Measurements from ENCODE around the gene MRPL2. TPM values are rescaled to one million over a fixed set of nuclear protein-coding genes. Genes with fewer than 3 reads are reported as not detected.

MRPL2 gene
- total RNA-seq, 2 experiments from 2014 or later, result 46.8 to 57.8 TPM

GRCh38 chr6:43007126-43007525 lies 52.1 kb downstream of the MRPL2 start:
- H3K27me3 Mint-ChIP-seq, result no peaks in the 10 kb centered on the region
- H3K4me1 Mint-ChIP-seq, result peaks cover 14% of the 10 kb centered on the region
- ChIA-PET POLR2A (interaction anchor here (0.8 to 1.0 kb wide), 2 partner anchors 9 to 12 kb away, joined by 3 read pairs; no protein-coding TSS in a partner anchor), CTCF (interaction anchor here (1.2 to 2.3 kb wide), 2 partner anchors 65 to 136 kb away, joined by 3 to 9 read pairs; no protein-coding TSS in a partner anchor)
- H3K9me3 Mint-ChIP-seq, result no peaks in the 10 kb centered on the region
- no peak overlapping the region for H3K27ac Mint-ChIP-seq
- no peak for DNase-seq
- peaks cover 54% of the 10 kb centered on the region for H3K36me3 Mint-ChIP-seq (ENCODE audit: low read depth)
- H3K4me3 Mint-ChIP-seq, result no peak overlapping the region

- no peak overlapping the region for H3K27ac Mint-ChIP-seq
- ChIA-PET CTCF (interaction anchor here (1.3 kb wide), 1 partner anchor 10 kb away, joined by 4 read pairs; no protein-coding TSS in a partner anchor), POLR2A (interaction anchor here (0.8 kb wide), 1 partner anchor 27 kb away, joined by 3 read pairs; the partner anchor contains the start of gene PEX6)
- no peak overlapping the region for H3K4me3 Mint-ChIP-seq
- H3K27me3 Mint-ChIP-seq, result no peaks in the 10 kb centered on the region
- peaks cover 6% of the 10 kb centered on the region for H3K4me1 Mint-ChIP-seq
- no peaks in the 10 kb centered on the region for H3K9me3 Mint-ChIP-seq
- peaks cover 45% of the 10 kb centered on the region for H3K36me3 Mint-ChIP-seq (ENCODE audit: low read depth)
- no peak for DNase-seq
Measured at GRCh38 chr6:43006251-43006650, 53.0 kb downstream of the MRPL2 start.

GRCh38 chr6:43005844-43006243 lies 53.4 kb downstream of the MRPL2 start:
- POLR2A ChIA-PET, result interaction anchor here (0.8 kb wide), 1 partner anchor 26 kb away, joined by 3 read pairs; the partner anchor contains the start of gene PEX6
- peaks cover 6% of the 10 kb centered on the region for H3K4me1 Mint-ChIP-seq
- H3K4me3 Mint-ChIP-seq, result no peak overlapping the region
- no peaks in the 10 kb centered on the region for H3K9me3 Mint-ChIP-seq
- DNase-seq, result no peak
- peaks cover 41% of the 10 kb centered on the region for H3K36me3 Mint-ChIP-seq (ENCODE audit: low read depth)
- no peak overlapping the region for H3K27ac Mint-ChIP-seq
- no peaks in the 10 kb centered on the region for H3K27me3 Mint-ChIP-seq
- CTCF ChIA-PET, result interaction anchor here (1.3 kb wide), 1 partner anchor 10 kb away, joined by 4 read pairs; no protein-coding TSS in a partner anchor

Other genes starting within 250 kb of the MRPL2 start
- 10 to 100 TPM; 71.4 to 74.2 TPM for gene RPL7L1, start 179.8 kb downstream of the MRPL2 start, total RNA-seq
- gene PTCRA, start 143.4 kb downstream of the MRPL2 start, total RNA-seq, result not detected
- 10 to 100 TPM; 51.1 to 53.2 TPM for gene CNPY3, start 130.0 kb downstream of the MRPL2 start, total RNA-seq
- gene GNMT, start 98.7 kb downstream of the MRPL2 start, total RNA-seq, result under 1 TPM; 0.38 to 0.60 TPM
- gene PEX6, start 80.3 kb downstream of the MRPL2 start, total RNA-seq, result 10 to 100 TPM; 27.4 to 29.1 TPM
- 10 to 100 TPM; 56.8 to 59.3 TPM for gene PPP2R5D, start 74.9 kb downstream of the MRPL2 start, total RNA-seq
- 10 to 100 TPM; 56.6 to 60.6 TPM for gene MEA1, start 45.5 kb downstream of the MRPL2 start, total RNA-seq
- 10 to 100 TPM; 64.6 to 68.7 TPM for gene KLHDC3, start 45.2 kb downstream of the MRPL2 start, total RNA-seq
- 10 to 100 TPM; 59.2 to 60.4 TPM for gene RRP36, start 37.8 kb downstream of the MRPL2 start, total RNA-seq
- 10 to 100 TPM; 12.7 to 13.0 TPM for gene CUL7, start 5.6 kb downstream of the MRPL2 start, total RNA-seq
- gene KLC4, start 197 bp upstream of the MRPL2 start, total RNA-seq, result 10 to 100 TPM; 19.3 to 20.3 TPM
- under 1 TPM; 0.23 to 0.35 TPM for gene PTK7, start 16.9 kb upstream of the MRPL2 start, total RNA-seq
- gene SRF, start 111.8 kb upstream of the MRPL2 start, total RNA-seq, result 10 to 100 TPM; 45.8 to 45.9 TPM
- gene CUL9, start 122.8 kb upstream of the MRPL2 start, total RNA-seq, result 10 to 100 TPM; 45.0 to 45.9 TPM
- 10 to 100 TPM; 39.6 to 42.5 TPM for gene DNPH1, start 170.0 kb upstream of the MRPL2 start, total RNA-seq
- gene TTBK1, start 184.0 kb upstream of the MRPL2 start, total RNA-seq, result under 1 TPM; 0.30 TPM
- gene SLC22A7, start 238.8 kb upstream of the MRPL2 start, total RNA-seq, result not detected
- gene CRIP3, start 249.4 kb upstream of the MRPL2 start, total RNA-seq, result under 1 TPM in 1 of 2 experiments, not detected in 1; 0.88 TPM